Fibroblast of skin of right quadriceps (primary cell): ENCODE data around the gene CCL26.
"Not testable (repeated sequence)": the region's sequence is repeated elsewhere in the genome, so short reads cannot be mapped to it uniquely, and the experiment has no call there.

Source experiments
- DNase-seq: peaks from one replicate; pipeline ENCODE4 v3.0.0-alpha.2; 2013

The CCL26 gene, protein sequence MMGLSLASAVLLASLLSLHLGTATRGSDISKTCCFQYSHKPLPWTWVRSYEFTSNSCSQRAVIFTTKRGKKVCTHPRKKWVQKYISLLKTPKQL

DNA sequence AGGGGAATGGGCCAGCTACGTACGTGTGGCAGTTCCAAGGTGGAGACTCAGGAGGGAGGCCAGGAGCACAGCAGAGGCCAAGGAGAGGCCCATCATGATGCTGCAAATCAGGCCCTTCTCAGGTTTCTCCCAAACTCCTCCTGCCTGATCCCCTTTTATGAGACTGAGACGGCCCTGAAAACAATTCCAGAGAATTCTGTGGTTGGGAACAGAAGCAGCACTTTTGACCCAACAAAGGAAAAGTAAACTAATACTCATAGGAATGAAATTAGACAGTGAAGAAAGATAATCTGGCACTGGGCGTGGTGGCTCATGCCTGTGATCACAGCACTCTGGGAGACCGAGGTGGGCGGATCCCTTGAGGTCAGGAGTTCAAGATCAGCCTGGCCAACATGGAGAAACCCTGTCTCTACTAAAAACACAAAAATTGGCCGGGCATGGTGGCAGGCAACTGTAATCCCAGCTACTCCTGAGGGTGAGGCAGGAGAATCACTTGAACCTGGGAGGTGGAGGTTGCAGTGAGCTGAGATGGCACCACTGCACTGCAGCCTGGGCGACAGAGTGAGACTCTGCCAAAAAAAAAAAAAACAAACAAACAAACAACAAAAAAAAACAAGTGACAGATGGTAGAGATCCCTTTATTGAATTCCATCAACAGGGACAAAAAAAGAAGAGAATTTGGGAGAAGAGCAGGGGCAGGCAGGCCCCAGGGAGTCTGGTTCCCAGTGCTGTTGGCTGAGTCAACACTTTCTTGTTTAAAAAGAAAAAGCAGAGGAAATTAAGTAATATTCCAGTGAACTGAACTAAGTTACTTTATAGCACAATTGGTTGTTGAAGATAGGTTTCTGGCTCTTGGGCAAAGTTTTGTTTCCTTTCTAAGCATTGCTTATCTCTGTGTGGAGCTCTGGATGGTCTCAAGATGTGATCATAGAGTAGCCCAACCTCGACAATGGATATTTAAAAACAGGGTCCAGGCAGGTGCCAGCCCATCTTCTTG lies at the start of gene CCL26:
Gene CCL26 (minus strand): TSS at position 131 of the 997 bp plus-strand sequence. CDS start 35 bp downstream, at position 96.
- DNase-seq, result peak; percentile 94

DNA sequence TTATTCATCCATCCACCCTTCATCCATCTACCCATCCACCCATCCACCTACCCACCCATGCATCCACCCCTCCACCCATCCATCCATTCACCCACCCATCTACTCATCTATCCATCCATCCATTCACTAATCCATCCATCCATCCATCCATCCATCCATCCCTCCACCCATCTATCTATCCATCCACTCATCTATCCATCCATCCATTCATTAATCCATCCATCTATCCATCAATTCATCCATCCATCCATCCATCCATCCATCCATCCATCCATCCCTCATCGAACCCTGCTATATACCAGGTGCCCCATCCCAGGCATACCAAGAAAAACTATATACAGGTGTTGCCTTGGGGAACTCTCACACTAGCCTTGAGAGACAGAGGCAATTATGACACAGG lies 48.7 kb upstream of the CCL26 start:
- DNase-seq, result no peak

DNA sequence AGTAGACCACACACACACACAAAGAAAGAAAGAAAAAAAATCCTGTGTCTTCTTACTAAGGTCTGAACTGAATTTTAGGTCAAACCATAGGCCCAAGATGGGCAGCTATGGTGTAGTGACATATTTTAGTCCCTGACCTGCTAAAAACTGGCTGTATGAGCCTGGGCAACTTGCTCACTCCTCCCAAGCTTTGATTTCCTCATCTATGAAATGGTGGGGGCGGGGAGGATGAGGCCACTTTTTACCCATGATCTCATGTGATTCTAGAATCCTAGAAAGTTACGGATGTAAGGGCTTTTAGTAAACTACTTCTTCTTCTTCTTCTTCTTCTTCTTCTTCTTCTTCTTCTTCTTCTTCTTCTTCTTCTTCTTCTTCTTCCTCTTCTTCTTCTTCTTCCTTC lies 47.7 kb upstream of the CCL26 start:
- DNase-seq, result no peak

DNA sequence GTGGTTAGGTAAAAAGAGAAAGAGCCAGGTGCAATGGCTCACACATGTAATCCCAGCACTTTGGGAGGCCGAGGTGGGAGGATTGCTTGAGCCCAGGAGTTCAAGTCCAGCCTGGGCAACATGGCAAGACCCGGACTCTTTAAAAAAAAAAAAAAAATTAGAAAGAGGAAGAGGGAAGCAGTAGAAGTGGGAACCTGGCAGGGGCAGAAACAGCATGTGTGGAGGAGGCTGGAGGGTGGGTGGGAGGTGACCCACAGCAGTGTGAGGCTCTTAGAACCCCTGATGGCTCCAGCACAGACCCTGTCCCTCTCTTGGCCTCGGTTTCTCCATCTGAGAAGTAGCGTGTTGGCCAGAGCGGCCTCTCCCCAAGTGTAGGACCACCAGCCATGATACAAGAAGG lies 46.5 kb upstream of the CCL26 start:
- DNase-seq, result no peak

DNA sequence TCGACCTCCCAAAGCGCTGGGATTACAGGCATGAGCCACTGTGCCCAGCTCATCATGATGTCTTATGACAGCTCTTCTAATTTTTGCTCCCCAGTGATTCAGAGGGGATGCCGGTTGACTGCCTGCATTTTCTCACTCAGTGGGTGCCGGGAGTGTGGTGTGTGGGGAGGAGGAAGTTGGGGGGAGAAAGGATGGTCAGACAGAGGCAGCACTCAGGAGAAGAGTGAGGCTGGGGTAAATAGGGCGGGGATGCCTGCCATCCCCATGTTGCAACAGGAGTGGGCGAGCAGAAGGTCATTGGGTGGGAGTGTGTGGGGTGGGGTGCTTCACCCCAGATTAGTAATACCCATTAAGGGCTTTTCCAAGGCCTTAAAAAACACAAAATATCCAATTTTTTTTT lies 45.1 kb upstream of the CCL26 start:
- no peak for DNase-seq

DNA sequence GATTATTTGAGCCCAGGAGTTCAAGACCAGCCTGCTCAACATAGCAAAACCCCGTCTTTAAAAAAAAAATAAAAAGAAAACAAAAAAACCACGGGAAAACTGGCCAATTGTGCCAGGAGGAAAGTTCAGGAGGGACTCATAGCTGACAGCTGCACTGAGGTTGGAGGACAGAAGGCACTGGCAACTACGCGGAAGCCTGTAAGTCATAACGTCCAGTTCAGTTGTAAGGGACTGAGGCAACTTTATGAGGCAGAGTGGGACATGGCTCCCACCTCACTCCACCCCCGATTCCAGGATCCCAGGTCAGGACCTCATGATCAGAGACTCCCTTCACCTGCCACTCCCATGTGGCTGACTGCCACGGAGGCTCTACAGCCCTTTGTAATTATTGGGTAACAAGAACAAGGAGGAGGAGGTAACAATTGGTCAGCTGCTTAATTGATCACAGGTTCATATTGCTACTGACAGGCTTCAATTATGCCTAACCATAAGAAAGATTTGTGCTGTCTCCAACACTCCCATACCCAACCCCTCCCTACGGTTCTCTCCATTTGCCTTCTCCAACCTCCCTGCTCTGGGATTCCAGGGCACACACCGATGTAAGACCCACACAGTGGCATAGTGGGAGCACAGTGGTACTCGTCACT lies 43.5 kb upstream of the CCL26 start:
- DNase-seq, result no peak

DNA sequence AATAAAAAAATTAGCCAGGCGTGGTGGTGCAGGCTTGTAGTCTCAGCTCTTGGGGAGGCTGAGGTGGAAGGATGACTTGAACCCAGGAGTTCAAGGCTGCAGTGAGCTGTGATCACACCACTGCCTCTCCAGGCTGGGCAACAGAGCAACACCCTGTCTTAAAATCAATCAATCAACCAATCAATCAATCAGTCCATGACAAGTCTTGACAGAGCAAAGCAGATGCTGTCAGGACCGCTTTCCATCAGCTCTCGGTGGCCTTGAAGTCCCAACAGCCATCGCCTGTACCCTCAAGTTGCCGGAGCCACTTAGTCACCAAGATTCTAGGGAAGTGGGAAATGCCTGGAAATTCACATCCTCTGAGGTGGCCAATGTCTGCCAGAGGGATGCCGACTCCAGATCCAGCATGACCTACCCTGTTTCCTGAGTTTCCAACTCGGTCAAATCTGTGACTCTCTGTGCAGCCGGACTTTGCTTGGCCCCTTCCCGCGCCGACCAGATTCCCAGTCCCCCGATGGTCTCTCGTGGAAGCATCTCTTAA lies 42.5 kb upstream of the CCL26 start:
- peak; percentile 42 for DNase-seq

DNA sequence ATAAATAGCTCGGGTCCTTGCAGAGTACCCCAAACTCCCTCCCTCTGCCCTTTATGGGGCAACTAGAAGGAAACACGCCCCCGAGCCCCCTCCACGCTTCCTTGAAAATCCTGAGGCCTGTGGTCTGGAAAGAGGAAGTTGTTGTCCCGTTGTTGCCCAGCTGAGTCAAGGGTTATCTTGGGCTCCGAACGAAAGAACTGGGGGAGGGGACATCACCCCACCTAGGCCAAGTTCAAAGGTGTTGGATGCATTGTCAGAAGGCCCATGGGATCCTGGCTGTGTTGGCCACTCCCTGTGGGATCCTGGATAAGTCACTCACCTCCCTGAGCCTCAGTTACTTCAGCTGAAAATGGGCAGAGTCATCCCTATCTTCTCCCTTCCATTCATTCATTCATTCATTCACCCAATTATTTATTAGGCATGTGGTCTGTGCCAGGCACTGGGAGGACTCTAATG lies 41.8 kb upstream of the CCL26 start, which contains the start of gene CCL24:
Gene CCL24 (minus strand): TSS at position 26 of the 456 bp plus-strand sequence. CDS start 91 bp downstream, outside the sequence.
- DNase-seq, result no peak

DNA sequence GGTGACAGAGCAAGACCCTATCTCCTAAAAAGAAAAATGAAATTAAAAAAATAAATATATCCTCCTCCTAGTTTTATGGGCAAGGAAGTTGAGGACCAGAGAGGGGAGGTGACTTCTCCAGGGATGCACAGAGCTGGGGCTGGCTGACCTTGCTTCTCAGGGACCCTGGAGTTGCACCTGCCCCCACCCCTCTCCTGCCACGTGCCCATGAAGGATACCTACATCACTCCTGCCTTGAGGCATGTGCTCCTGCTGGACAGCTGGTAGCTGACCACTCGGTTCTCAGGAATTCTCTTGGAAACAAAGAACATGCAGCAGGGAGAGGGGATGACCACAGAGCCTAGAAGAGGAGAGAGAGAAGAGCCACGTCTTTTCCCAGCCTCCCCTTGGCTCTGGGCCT lies 41.1 kb upstream of the CCL26 start:
- DNase-seq, result no peak

DNA sequence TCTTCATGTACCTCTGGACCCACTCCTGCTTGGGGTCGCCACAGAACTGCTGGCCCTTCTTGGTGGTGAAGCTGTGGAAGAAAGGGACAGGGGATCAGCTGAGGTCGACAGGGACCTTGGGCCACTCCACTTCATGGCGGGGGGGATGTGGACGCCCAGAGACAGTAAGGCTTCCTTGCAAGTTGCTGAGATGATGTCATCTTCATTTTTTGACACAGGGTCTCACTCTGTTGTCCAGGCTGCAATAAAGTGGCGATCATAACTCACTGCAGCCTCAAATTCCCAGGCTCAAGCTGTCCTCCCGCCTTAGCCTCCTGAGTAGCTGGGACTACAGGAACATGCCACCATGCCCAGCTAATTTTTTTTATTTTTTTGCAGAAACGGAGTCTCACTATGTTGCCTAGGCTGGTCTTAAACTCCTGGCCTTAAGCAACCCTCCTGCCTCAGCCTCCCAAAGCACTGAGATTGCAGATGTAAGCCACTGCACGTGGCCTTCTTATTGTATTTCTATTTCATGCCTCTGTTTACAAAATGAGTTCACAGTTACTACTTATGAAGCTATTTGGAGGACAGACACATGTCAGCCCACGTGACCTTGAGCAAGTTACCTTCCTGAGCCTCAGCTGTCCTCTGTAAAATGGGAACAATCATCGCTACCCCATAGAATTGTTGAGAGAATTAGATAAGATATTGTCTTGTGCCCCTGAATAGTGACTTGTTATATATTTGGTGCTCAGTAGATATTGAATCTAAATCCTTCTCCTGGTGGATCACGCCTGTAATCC lies 40.1 kb upstream of the CCL26 start:
- no peak for DNase-seq

DNA sequence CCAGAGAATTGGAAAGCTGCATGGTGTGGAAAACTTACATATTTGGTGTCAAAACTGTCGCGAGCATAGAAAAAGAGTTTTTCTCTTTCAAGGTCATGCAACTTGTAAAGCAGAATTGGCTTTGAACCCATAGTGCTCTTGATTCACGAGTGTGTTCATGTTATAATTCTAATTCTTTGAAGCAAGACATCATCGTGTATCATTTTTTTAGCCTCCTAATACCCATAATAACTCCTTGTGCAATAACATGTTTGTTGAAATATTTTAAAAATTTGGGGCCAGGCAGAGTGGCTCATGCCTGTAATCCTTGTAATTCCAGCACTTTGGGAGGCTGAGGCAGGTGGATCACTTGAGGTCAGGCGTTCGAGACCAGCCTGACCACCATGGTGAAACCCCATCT lies 37.4 kb upstream of the CCL26 start:
- DNase-seq, result no peak

DNA sequence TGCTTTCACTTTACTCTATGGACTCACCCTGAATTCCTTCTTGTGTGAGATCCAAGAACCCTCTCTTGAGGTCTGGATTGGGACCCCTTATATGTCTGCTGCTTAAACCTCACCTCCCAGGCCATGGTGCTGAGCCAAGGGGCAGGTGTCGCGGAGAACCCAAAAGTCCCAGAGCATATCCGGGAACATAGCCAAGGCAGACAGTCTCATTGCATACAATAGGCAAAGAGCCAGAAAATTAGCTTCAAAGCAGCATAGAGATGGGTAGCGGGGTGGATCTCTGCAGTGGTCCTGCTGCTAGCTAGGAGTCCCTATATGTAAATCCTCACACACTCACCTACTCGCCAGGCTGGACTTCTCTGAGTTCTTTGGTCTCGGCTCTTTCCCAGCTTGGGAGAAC lies 36.1 kb upstream of the CCL26 start:
- DNase-seq, result no peak

DNA sequence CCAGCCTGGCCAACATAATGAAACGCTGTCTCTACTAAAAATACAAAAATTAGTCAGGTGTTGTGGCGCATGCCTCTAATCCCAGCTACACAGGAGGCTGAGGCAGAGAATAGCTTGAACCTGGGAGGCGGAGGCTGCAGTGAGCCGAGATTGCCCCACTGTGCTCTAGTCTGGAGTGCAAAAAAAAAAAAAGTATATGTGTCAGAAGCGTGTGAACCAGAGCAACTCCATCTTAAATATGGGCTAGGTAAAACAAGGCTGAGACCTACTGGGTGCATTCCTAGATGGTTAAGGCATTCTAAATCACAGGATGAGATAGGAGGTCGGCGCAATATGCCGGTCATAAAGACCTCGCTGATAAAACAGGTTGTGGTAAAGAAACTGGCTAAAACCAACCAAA lies 35.4 kb upstream of the CCL26 start:
- DNase-seq, result no peak

DNA sequence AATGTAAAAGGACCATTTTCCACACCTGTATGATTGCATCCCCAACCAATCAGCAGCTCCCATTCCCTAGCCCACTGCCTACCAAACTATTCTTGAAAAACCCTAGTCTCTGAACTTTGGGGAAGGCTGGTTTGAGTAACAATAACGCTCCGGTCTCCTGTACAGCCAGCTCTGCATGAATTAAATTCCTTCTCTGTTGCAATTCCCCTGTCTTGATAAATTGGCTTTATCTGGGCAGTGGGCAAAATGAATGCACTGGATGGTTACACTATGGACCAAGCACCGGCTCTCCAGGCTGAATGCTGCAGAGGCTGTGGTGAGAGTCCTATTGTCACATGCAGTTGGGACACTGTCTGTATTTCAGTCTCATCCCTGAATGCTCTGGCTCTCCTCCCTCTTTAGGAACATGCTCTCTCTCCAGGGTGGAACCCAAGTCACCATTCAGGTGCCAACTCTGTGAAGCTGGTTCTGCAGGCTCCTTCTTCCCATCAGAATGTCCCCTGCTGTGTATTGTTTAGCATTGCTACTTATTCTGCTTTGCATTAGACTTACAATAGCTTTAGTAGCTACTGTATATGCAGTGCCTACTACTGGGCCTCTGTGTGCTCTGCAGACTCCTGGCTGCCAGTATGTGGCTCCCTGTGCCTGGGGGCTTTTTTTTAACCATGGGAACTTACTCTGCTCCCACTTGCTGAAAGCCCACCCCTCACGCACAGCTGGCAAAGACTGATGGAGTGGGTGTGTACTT lies 34.7 kb upstream of the CCL26 start:
- DNase-seq, result no peak

DNA sequence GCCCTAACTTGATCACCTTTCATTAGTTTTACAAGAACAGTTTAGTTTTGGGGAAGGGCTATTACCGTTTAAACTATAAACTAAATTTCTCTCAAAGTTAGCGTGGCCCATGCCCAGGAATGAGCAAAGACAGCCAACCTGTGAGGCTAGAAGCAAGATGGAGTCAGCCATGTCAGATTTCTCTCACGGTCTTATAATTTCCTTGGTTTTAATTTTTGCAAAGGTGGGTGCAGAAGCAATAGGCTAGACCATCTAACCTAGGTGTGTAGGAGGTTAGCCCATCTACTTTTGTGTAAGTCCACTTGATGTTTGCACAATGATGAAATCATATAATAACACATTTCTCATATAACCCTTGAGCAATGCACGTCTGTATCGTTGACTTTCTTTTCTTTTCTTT lies 32.7 kb upstream of the CCL26 start:
- DNase-seq, result no peak

DNA sequence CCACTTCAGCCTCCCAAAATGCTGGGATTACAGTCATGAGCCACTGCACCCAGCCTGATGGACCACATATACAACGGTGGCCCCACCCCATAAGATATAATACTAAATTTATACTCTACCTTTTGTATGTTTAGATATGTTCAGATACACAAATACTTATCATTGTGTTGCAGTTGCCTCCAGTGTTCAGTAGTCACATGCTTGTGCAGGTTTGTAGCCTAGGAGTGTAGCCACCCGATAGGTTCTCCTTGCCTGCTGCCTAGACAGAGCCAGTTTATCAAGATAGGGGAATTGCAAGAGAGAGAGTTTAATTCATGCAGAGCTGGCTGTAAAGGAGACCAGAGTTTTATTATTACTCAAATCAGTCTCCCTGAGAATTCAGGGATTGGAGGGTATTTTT lies 32.0 kb upstream of the CCL26 start:
- DNase-seq, result no peak

DNA sequence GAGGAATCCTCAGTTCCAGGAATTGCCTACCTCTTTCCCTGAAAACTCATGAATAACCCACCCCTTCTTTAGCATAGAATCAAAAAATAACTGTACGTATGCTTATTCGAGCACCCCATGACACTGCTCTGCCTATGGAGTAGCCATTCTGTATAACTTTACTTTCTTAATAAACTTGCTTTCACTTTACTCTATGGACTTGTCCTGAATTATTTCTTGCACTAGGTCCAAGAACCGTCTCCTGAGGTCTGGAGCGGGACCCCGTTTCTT lies 30.5 kb upstream of the CCL26 start:
- DNase-seq, result no peak

DNA sequence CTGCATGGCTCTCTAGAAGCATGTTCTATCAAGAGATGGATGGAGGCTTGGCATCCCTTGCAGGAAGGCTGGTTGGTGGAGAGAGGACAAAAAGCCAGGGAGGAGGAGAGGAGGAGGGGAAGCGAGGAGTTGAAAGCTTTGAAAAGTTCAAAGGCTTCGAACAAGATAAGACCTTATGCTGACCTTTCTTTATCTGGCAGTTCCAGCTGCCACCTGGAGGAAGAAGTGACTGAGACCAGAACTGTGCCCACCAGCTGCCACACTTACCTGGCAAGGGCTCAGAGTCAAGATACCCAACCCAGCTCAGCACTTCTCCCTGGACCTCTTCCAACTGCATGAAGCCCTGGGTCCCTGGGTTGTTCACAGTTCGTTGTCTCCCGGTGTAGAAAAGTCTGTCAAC lies 26.8 kb upstream of the CCL26 start:
- DNase-seq, result no peak

DNA sequence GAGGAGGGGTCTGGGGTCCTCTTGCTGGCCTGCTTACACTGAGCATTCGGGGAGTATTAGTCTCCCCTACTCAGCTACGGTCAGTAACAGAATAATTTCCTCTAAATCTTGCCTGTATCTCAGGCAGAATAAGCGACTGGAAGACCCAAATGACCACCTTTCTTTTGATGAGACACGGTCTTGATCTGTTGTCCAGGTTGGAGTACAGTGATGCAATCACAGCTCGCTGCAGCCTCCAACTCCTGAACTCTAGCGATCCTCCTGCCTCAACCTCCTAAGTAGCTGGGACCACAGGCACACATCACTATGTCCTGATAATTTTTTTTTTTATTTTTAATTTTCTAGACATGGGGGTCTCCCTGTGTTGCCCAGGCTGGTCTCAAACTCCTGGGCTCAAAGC lies 24.4 kb upstream of the CCL26 start:
- DNase-seq, result no peak

DNA sequence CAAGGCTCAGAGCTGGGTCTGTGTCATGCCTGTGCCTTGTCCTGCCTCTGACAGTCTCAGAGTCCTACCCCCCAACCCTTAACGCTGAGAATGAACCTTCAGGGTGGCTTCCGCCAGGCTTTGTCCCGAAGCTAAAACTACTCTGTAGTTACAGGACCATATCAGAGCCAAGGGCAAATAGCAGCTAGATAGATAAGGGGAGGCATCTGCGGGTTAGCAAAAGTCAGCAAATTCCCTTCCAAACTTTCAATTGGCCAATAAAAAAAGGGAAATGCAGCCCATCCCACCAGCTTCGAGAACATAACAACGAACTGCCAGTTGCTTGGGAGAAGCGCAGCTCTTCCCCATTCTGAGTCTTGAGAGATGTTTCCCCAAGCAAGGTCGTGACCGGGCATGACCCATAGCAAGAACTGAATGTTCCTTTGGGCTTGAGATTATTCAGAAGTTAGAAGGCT lies 23.8 kb upstream of the CCL26 start:
- no peak for DNase-seq

DNA sequence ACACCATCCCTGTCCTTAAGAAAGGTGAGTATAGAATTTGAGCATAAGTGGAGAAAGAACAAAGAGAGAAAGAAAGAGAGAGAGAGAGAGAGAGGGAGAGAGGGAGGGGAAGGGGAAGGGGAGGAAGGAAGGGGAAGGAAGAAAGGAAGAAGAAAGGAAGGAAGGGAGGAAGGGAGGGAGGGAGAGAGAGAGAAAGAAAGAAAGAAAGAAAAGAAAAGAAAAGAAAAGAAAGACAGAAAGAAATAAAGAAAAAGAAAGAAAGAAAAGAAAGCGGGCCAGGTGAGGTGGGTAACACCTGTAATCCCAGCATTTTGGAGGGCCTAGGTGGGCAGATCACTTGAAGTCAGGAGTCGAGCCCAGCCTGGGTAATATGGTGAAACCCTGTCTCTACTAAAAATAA lies 21.7 kb upstream of the CCL26 start:
- no peak for DNase-seq

DNA sequence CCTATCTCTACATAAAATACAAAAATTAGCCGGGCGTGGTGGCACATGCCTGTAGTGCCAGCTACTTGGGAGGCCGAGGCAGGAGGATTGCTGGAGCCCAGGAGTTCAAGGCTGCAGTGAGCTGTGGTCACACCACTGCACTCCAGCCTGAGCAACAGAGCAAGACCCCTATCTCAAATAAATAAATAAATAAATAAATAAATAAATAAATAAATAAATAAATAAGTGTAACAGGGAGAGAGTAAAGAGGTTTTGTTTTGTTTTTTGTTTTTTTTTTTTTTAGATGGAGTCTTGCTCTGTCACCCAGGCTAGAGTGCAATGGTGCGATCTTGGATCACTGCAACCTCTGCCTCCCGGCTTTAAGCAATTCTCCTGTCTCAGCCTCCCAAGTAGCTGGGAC lies 20.6 kb upstream of the CCL26 start:
- DNase-seq, result not testable (repeated sequence)
